ENCODE measurements around the gene RSPH6A. TPM values are rescaled to one million over a fixed set of nuclear protein-coding genes. Genes with fewer than 3 reads are reported as not detected.

RSPH6A gene
- total RNA-seq, 1 experiment from 2014 or later: 0.55 TPM

DNA sequence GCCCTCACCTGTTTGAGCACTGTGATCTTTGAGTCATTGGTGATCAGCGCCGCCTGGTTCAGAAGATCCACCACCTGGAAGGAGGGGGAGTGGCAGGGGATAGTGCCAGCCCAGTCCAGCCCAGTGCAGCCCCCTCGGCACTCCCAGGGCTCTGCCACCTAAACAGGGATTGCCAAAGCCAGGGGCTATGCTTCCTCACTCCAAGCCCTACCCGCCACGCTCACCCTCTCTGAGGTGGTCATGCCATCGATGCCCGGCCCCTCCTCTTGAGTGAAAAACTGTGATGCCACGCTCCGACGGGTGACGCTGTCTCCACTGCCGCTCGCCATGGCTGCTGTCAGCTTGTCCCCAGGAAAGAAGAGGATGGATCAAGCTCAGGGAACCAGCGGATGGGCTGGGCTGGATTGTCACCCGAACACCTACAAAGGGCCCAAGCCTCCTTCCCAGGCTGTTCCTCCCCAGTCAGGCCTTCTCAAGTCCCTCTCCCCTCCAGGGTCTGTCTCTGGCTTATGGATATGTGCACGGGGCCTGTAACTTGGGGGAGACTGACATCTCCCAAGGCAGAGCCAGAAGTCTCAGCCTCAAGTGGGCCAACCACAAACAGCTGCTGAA, 39.2 kb upstream of the RSPH6A start:
- H2AFZ ChIP-seq (ENCODE audit: low read length): no peak overlapping the region
- peaks cover 41 to 73% (median 66%) of the 10 kb centered on the region in 3 experiments for H3K36me3 Mint-ChIP-seq (ENCODE audit: insufficient read depth in 1 of 3, low read depth in 3 of 3)
- H3K4me1 Mint-ChIP-seq: no peaks in the 10 kb centered on the region
- no peak overlapping the region for H3K14ac ChIP-seq (ENCODE audit: insufficient read depth, low read length)
- no peaks in the 10 kb centered on the region for H3K9me3 Mint-ChIP-seq
- no peak overlapping the region for H4K5ac ChIP-seq (ENCODE audit: insufficient read length, low read depth, low read length)
- no peaks in the 10 kb centered on the region for H3K9me3 ChIP-seq (ENCODE audit: control insufficient read depth, low read depth, low read length)
- H3K4me1 ChIP-seq (ENCODE audit: insufficient read depth, low read length): no peaks in the 10 kb centered on the region
- H2BK12ac ChIP-seq (ENCODE audit: insufficient read length, low read depth, low read length): no peak overlapping the region
- peaks cover 6% of the 10 kb centered on the region; the same call in 1 of the 2 replicates for H3K79me2 ChIP-seq (ENCODE audit: insufficient read depth, low read length)
- no peak overlapping the region for H3K27ac Mint-ChIP-seq
- no peak overlapping the region for H3K4me2 ChIP-seq (ENCODE audit: insufficient read depth, insufficient read length, low read length)
- H2BK5ac ChIP-seq (ENCODE audit: insufficient read length, low read length): no peak overlapping the region
- H3K27me3 Mint-ChIP-seq (ENCODE audit: low read depth): no peaks in the 10 kb centered on the region
- WGBS (ENCODE audit: extremely low coverage, insufficient read length, low lambda C conversion rate): no CpG with 5 or more reads among the region's 16 CpGs
- no peak overlapping the region for H3K4ac ChIP-seq (ENCODE audit: low read depth, low read length)
- H3K4me3 Mint-ChIP-seq: no peak overlapping the region
- H3T11ph ChIP-seq (ENCODE audit: low read length): no peak overlapping the region
- H3K27me3 ChIP-seq (ENCODE audit: insufficient read depth, low read length): no peaks in the 10 kb centered on the region
- no peak overlapping the region for H3K27ac ChIP-seq (ENCODE audit: insufficient read length, low read depth, low read length)
- H3K23ac ChIP-seq (ENCODE audit: insufficient read length, low read depth, low read length): no peak overlapping the region
- no peak for DNase-seq
- no peak overlapping the region for H3K18ac ChIP-seq (ENCODE audit: insufficient read length, low read depth, low read length)
- no peaks in the 10 kb centered on the region for H4K20me1 ChIP-seq (ENCODE audit: control insufficient read depth, insufficient read depth, insufficient read length)
- no peak overlapping the region for H2BK15ac ChIP-seq (ENCODE audit: low read depth, low read length)
- no peak overlapping the region for H2BK120ac ChIP-seq (ENCODE audit: low read depth, low read length, poor library complexity, severe bottlenecking)
- no peak overlapping the region for H2BK20ac ChIP-seq (ENCODE audit: low read depth, low read length, poor library complexity, severe bottlenecking)
- no peaks in the 10 kb centered on the region for H3K23me2 ChIP-seq (ENCODE audit: insufficient read length, low read depth, low read length, poor library complexity, severe bottlenecking)
- no peak overlapping the region for H2AK5ac ChIP-seq (ENCODE audit: insufficient read length, low read length)
- H3K79me1 ChIP-seq (ENCODE audit: insufficient read depth, low read depth, low read length, poor library complexity, severe bottlenecking): no peaks in the 10 kb centered on the region
- no peak overlapping the region for H3K9ac ChIP-seq (ENCODE audit: extremely low read depth, insufficient read length, low read length)
- no peak overlapping the region for H3K56ac ChIP-seq (ENCODE audit: insufficient read length, low read depth, low read length)
- H4K8ac ChIP-seq (replicated peaks; ENCODE audit: insufficient read length, low read depth, low read length): no peak overlapping the region
- H4K91ac ChIP-seq (ENCODE audit: insufficient read length, low read depth, low read length): no peak overlapping the region
- TF ChIP-seq, protein P1, sequence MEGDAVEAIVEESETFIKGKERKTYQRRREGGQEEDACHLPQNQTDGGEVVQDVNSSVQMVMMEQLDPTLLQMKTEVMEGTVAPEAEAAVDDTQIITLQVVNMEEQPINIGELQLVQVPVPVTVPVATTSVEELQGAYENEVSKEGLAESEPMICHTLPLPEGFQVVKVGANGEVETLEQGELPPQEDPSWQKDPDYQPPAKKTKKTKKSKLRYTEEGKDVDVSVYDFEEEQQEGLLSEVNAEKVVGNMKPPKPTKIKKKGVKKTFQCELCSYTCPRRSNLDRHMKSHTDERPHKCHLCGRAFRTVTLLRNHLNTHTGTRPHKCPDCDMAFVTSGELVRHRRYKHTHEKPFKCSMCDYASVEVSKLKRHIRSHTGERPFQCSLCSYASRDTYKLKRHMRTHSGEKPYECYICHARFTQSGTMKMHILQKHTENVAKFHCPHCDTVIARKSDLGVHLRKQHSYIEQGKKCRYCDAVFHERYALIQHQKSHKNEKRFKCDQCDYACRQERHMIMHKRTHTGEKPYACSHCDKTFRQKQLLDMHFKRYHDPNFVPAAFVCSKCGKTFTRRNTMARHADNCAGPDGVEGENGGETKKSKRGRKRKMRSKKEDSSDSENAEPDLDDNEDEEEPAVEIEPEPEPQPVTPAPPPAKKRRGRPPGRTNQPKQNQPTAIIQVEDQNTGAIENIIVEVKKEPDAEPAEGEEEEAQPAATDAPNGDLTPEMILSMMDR (conservative IDR thresholded peaks at IDR 0.05): no peak

Data from H9 (cell line).